HG03135 (cell line): ENCODE data around the gene CDCA3.
"Not testable (repeated sequence)": the region's sequence is repeated elsewhere in the genome, so short reads cannot be mapped to it uniquely, and the experiment has no call there.

Experiments used
- ATAC-seq: cut with Tn5 transposase; IDR thresholded peaks from one replicate; pipeline ENCODE4 v1.9.1; 2021; ENCODE audit warnings: mild to moderate bottlenecking, moderate library complexity; ENCODE audit not compliant: unreplicated experiment

CDCA3 gene

DNA sequence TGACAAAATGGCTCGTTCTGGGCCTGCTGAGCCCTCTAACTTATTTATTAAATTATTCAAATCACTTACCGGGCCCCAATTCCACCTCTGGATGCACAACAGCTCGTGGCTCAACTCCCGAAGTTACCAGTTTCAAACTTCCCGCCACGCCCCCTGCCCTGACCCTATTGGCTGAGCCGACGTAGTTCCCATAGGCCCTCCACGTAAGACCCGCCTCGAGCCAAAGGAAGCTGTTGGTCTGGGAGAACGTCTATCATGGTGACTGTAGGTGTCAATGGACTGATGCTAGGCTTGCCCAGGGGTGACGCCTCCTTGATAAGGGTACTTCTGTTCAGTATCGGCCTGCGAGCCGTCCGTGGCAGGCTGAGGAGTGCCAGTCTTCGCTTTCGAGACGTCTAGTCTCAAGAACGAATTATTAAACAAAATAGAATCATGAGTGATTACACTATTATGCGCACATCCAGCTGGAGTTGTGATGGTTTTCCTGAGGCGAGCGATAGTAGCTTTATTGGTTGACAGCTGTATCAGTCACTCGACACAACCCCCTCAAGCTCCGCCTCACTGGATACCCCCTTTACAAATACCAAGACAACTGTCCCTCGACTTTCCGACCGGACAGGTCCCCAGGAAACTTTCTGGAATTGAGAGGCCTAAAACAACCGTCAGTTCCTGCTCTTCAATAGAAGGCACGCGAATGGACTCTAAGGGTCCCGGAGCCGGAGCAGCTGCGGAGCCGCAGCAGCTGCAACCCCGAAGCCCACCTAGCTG lies at the start of gene CDCA3:
Gene CDCA3 (minus strand): TSS at position 134 of the 768 bp plus-strand sequence. CDS start 334 bp downstream, outside the sequence.
- peak; percentile 56 for ATAC-seq

DNA sequence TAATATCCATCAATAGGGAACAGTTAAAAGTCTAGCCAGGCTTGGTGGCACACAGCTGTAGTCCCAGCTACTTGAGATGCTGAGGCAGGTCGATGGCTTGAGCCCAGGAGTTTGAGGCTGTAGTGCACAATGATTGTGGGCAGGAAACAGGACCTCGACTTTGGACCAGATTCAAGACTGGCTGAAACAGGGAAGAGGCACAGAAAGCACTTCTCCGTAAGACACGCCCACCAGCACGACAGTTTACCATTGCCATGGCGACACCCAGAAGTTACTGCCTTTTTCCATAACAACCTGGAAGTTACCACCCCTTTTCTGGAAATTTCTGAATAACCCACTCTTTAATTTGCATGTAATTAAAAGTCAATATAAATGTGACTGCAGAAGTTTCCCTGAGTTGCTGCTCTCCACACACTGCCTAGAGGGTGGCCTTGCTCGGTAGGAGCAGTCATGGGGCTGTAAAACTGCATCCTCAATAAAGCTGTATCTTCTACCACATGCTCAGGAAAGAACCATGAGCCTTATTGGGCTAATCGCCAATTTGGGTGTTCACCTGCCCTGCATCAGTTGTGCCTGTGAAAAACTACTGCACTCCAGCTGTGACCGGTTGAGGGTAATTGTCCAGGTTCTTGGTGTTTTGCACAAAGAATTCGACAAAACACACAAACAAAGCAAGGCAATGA lies 48.9 kb upstream of the CDCA3 start:
- no peak for ATAC-seq

DNA sequence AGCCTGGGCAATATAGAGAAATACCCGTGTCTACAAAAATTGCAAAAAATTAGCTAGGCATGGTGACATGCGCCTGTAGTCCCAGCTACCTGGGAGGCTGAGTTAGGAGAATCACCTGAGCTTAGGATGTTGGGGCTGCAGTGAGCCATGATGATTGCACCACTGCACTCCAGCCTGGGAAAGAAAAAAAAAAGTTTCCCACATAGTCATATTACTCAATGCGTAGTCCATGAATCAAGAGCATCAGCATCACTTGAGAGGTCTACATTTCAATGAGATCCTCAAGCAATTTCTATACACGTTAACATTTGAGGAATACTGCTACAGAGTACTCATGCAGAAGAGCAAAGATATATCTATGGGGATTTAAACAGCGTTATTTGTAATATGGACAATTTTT lies 48.3 kb upstream of the CDCA3 start:
- ATAC-seq = no peak

DNA sequence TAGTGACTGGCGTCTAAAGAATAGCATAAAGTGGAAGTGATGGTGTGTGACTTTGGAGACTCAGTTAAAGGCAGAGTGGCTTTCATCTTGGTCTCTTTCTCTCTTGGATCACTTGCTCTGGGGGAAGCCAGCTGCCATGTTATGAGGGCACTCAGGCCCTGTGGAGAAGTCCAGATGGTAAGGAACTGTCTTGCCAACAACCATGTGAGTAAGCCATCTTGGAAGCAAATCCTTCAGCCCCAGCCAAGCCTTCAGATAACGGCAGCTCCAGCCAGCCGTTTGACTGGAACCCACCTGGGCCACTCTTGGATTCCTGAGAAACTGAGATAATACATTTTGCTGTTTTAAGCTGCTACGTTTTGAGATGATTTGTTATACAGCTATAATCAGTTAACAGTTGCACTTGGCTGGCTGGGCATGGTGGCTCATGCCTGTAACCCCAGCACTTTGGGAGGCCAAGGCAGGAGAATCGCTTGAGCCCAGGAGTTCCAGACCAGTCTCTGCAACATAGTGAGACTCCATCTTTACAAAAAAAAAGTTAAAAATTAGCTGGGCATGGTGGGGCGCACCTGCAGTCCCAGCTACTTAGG lies 45.9 kb upstream of the CDCA3 start:
- no peak for ATAC-seq

DNA sequence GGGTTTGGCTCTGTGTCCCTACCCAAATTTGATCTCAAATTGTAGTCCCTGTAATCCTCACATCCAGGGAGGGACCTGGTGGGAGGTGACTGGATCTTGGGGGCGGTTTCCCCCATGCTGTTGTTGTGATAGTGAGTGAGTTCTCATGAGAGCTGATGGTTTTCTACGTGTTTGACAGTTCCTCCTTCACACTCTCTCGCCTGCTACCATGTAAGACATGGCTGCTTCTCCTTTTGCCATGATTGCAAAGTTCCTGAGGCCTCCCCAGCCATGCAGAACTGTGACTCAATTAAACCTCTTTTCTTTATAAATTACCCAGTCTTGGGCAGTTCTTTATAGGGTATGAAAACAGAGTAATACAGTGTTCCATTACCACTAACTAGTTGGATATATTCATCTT lies 43.2 kb upstream of the CDCA3 start:
- ATAC-seq = no peak

DNA sequence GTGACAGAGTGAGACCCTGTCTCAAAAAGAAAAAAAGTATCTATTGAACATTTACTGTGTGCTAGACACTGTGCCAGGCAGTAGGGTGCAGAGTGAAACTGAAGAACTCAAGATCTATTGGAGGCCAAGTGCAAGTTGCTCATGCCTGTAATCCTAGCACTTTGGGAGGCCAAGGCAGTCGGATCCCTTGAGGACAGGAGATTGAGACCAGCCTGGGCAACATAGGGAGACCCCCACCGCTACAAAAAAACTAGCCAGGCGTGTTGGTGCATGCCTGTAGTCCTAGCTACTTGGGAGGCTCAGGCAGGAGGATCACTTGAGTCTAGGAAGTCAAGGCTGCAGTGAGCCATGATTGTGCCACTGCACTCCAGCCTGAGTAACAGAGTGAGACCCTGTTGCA lies 41.6 kb upstream of the CDCA3 start:
- ATAC-seq = not testable (repeated sequence)

DNA sequence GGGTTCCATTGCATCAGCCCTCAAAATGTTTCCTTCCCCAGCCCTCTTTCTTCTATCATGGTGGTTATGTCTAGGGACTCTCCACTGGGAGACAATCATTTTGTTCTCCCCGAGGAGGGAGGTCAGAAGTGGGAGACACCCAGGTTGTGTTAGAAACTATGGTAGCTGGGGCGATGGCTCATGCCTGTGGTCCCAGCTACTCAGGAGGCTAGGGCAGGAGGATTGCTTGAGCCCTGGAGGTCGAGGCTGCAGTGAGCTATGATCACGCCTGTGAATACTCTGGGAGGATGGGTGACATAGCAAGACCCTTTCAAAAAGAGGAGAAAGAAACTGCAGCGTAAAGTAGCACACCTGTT lies 40.5 kb upstream of the CDCA3 start:
- no peak for ATAC-seq

DNA sequence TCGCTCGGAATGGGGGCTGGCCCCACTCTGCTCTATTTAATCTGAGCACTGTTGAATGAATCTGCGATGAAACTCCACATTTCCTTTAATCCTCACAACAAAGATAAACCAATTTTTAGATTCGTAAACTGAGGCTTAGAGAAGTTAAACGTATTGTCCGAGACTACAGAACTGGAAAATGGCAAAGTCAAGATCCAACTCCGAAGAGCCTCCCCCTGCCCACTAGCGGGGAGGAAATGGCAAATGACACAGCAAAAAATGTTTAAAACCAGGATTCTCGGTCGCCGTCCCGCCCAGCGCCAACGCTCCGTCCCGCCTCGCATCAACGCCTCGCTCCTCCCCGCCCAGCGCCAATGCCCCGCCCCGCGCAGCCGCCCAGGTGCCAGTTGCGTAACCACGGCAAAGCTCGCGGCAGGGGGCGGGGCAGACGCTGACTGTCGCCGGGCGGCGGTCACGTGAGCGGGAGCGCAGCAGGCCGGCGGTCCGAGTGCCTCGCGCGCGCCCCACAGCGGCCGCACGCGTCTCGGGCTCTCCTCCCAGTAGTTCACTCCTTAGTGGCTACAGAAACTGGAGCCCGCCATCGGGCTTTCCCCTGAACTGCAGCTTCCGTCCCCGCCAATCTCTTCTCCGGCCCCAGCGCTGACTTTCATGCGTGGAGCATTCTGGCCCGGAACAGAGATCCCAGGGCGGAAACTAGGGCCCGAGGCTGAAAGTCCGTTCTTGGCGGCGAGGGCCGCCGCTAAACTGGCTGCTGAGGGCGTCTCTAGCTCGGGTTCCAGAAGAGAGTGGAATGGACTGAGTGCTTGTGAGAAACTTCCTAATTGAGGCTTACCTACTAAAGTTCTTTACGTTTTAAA lies 39.9 kb upstream of the CDCA3 start:
- ATAC-seq = peak; percentile 92

DNA sequence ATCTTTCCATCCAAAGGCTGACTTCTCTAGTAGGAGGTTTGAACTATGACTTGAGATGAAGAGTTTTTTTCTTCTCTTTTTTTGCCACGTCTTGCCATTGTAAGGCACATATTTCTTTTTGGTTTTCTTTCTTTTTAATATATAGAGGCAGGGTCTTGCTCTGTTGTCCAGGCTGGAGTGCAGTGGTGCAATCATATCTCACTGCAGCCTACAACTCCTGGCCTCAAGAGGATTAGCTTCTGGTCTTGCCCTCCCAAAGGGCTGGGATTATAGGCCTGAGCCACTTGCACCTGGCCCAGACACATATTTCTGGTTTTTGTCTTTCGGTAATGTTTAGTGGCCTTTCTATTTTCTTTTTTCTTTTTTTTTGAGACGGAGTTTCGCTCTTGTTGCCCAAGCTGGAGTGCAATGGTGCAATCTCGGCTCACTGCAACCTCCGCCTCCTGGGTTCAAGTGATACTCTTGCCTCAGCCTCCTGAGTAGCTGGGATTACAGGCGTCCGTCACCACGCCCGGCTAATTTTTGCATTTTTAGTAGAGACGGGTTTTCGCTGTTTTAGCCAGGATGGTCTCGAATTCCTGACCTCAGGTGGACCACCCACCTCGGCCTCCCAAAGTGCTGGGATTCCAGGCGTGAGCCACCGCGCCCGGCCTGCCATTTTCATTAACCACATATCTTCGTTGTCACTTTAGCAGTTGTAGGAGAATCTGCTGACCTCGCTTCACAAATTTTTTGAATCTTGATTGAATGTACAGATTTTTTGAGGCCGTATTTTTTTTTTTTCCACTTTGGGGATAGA lies 38.9 kb upstream of the CDCA3 start:
- not testable (repeated sequence) for ATAC-seq

DNA sequence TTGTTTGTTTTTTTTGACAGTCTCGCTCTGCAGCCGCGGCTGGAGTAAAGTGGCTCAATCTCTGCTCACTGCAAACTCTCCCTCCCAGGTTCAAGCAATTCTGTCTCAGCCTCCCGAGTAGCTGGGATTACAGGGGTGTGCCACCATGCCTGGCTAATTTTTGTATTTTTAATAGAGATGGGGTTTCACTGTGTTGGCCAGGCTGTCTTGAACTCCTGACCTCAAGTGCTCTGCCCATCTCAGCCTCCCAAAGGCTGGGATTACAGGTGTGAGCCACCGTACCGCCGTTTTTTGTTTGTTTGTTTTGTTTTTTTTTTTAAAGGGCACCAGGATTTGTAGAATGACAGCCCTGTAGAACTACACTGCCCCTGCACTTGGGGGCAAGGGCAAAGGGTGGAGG lies 37.7 kb upstream of the CDCA3 start:
- ATAC-seq = not testable (repeated sequence)

DNA sequence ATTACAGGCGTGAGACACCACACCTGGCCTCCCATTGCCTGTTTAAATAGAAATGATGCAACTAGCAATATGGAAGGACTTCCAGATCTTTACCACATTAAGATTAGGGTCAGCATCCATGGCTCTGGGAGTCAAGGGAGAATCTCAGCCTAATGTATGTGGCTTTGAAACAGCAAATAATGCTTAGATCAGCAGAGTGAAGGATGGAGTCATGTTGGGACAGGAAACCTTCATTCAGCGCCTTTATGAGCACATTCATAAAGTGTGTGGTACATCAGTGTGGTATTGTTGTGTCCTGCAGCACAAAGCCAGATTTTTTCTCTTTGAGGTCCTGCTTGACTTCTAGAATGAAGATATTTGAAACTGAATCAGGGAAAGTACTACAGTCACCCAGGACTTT lies 37.3 kb upstream of the CDCA3 start:
- no peak for ATAC-seq

DNA sequence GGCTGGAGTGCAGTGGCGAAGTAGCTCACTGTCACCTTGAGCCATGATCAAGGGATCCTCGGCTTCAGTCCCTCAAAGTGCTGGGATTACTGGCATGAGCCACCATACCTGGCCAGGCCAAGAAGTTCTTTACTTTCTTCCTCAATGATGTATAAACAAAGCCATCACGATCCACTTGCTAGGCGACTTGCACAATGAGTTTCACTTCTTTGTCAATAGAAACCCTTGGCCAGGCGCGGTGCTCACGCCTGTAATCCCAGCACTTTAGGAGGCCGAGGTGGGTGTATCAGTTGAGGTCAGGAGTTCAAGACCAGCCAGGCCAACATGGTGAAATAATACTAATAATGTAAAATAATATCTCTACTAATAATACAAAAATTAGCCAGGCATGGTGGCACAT lies 36.4 kb upstream of the CDCA3 start:
- ATAC-seq = no peak

DNA sequence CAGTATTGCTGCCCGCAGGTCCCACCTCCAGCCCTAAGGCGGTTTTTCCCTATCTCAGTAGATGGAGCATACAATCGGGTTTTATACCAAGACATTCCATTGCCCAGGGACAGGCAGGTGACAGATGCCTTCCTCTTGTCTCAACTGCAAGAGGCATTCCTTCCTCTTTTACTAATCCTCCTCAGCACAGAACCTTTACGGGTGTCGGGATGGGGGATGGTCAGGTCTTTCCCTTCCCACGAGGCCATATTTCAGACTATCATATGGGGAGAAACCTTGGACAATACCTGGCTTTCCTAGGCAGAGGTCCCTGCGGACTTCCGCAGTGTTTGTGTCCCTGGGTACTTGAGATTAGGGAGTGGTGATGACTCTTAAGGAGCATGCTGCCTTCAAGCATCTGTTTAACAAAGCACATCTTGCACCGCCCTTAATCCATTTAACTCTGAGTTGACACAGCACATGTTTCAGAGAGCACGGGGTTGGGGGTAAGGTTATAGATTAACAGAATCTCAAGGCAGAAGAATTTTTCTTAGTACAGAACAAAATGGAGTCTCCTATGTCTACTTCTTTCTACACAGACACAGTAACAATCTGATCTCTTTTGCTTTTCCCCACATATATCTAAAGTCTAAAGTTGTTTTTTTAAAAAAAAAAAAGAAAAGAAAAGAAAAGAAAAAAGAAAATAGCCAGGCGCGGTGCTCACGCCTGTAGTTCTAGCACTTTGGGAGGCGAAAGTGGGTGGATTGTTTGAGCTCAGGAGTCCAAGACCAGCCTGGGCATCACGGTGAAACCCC lies 35.3 kb upstream of the CDCA3 start:
- not testable (repeated sequence) for ATAC-seq

DNA sequence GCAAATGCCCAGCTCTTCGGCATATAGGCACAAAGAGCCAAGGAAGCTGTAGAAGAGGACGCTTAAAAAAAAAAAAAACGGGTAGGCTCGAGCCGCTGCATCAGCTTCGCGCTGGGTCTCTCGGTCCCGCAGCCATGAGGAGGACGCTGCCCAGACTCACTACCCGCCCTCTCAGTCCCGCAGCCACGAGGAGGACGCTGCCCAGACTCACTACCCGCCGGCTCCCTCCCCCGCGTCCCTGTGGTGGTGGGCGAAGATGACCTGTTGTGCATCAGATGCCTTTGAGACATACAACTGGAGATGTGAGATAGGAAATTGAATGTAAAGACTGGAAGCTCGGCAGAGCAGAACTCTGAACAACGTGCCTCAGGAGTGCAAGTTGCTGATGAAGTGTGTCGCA lies 33.5 kb upstream of the CDCA3 start:
- ATAC-seq = no peak

DNA sequence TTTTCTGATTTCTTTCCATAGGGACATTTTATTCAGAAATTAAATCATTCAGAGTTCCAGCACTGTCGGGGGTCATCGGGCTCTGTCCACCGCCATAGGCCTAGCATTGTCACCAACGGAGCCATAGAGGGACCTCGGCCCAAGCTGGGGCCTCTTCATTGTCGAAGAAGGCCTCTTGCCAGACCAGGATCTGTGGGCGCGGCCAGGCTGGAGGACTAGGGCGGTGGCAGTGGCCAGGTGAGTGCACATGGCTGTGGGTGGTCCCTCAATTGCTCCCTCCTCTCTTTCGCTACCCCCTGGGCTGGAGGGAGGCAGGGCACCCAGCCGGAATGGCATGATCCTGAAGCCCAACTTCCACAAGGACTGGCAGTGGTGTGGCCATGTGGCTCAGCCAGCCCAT lies 32.6 kb upstream of the CDCA3 start:
- ATAC-seq = no peak

DNA sequence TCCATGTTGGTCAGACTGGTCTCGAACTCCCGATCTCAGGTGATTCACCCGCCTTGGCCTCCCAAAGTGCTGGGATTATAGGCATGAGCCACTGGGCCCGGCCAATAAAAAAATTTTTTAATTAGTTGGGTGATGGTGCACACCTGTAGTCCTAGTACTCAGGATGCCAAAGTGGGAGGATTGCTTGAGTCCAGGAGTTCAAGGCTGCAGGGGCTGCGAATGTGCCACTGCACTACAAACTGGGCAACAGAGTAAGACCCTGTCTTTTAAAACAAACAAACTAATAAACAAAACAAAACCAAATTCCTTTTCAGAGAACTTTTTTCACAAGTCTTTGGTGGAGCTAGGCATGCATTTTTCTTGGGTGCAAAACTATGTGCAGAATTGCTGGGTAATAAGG lies 32.2 kb upstream of the CDCA3 start:
- ATAC-seq = no peak

DNA sequence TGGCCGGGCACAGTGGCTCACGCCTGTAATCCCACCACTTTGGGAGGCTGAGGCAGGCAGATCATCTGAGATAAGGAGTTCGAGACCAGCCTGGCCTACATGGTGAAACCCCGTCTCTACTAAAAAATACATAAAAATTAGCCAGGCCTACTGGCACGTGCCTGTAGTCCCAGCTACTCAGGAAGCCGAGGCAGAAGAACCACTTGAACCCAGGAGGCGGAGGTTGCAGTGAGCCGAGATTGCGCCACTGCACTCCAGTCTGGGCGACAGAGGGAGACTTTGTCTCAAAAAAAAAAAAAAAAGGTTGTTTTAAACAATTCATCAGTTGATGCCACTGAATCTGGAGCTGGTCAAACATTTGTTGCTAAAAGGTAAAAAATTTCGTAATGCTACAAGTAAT lies 28.7 kb upstream of the CDCA3 start:
- not testable (repeated sequence) for ATAC-seq

DNA sequence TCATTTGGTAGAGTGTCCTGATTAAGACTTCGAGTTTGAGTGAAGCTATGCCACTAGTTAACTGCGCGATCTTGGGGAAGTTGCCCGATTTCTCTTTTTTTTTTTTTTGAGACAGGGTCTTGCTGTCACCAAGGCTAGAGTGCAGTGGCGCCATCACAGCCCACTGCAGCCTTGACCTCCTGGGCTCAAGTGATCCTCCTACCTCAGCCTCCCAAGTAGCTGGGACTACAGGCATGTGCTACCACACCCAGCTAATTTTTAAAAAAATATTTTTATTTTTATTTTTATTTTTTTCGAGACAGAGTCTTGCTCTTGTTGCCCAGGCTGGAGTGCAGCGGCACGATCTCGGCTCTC lies 22.9 kb upstream of the CDCA3 start:
- ATAC-seq = not testable (repeated sequence)

DNA sequence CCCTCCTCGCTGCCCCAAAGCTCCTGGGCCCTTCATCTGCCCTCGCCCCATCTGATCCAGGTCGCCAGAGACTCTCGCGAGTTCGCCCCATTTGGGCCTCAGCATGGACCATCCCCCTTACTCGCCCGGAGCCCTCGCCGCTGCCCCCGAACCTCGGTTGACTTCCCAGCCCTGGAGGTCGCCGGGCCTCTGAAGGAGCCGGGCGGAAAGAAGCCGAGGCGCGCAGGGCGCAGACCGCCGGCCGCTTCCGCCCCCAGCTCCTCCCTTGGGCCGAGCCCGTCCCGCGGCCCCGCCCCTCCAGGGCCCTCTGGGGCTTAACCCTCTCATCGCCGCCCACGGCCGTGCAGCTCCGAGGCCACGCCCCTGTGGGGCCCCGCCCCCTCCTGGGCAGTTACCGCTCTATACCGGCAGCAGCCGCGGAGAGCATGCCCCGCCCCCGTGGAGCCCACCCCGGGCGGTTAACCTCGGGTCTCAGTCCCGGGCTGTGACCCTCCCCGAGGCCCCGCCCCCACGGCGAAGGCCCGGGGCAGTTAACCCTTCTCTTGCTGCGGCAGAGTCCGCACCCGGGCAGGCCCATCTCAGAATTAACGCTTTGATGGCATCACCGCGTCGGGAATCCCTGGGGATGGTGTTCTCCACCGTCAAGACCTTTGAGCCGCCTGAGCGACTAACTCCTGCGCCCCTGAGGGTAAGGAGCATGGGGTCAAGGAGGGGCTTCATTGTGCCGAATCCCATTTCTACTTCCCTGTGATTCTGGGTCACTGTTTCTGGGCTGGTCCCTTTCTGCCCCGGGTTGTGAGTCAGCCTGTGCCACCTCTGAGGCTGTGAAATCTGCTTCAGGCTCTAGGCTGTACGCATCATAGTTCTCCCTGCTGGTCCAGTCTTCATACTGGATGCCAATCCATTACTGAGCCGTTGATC lies 22.3 kb upstream of the CDCA3 start, which contains the start of gene SPSB2:
Gene SPSB2 (minus strand): TSS at position 210 of the 921 bp plus-strand sequence. CDS start 402 bp downstream, outside the sequence.
- peak; percentile 73 for ATAC-seq
